ENCODE measurements around the gene OOSP4B.

DNA sequence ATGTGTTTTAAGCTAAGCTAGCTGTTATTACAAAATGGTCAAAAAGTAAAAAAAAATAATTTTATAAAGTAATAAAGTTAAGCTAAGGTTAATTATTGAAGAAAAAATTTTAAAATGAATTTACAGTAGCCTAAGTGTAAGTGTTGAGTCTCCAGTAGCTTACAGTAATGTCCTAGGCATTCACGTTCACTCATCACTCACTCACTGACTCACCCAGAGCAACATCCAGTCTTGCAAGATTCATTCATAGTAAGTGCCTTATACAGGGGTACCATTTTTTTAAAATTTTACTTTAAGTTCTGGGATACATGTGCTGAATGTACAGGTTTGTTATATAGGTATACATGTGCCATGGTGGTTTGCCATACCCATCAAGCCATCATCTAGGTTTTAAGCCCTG, 11.6 kb upstream of the OOSP4B start:
- TF ChIP-seq CEBPB (IDR thresholded peaks at IDR 0.05) (no peak), POLR2A (IDR thresholded peaks at IDR 0.05; ENCODE audit: low read length) (no peak), GATA3 (IDR thresholded peaks at IDR 0.05; ENCODE audit: borderline replicate concordance) (no peak), EHMT2 (IDR thresholded peaks at IDR 0.05; ENCODE audit: low read depth) (no peak)
- TF ChIP-seq, protein P1, sequence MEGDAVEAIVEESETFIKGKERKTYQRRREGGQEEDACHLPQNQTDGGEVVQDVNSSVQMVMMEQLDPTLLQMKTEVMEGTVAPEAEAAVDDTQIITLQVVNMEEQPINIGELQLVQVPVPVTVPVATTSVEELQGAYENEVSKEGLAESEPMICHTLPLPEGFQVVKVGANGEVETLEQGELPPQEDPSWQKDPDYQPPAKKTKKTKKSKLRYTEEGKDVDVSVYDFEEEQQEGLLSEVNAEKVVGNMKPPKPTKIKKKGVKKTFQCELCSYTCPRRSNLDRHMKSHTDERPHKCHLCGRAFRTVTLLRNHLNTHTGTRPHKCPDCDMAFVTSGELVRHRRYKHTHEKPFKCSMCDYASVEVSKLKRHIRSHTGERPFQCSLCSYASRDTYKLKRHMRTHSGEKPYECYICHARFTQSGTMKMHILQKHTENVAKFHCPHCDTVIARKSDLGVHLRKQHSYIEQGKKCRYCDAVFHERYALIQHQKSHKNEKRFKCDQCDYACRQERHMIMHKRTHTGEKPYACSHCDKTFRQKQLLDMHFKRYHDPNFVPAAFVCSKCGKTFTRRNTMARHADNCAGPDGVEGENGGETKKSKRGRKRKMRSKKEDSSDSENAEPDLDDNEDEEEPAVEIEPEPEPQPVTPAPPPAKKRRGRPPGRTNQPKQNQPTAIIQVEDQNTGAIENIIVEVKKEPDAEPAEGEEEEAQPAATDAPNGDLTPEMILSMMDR (IDR thresholded peaks at IDR 0.05), result no peak
- TF ChIP-seq, protein P2, sequence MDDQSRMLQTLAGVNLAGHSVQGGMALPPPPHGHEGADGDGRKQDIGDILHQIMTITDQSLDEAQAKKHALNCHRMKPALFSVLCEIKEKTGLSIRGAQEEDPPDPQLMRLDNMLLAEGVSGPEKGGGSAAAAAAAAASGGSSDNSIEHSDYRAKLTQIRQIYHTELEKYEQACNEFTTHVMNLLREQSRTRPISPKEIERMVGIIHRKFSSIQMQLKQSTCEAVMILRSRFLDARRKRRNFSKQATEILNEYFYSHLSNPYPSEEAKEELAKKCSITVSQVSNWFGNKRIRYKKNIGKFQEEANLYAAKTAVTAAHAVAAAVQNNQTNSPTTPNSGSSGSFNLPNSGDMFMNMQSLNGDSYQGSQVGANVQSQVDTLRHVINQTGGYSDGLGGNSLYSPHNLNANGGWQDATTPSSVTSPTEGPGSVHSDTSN (IDR thresholded peaks at IDR 0.05), result no peak
